Activated T-cell treated with anti-CD3 and anti-CD28 coated beads for 48 hours (primary cell): ENCODE results near the gene FAM43A.
A peak's percentile ranks its signal among the peaks of the same experiment; 100 is the strongest.

Experiments
- DNase-seq: peaks from one replicate; pipeline ENCODE4 v3.0.0-alpha.2; 2020; ENCODE audit warnings: low read depth

The FAM43A gene

DNA sequence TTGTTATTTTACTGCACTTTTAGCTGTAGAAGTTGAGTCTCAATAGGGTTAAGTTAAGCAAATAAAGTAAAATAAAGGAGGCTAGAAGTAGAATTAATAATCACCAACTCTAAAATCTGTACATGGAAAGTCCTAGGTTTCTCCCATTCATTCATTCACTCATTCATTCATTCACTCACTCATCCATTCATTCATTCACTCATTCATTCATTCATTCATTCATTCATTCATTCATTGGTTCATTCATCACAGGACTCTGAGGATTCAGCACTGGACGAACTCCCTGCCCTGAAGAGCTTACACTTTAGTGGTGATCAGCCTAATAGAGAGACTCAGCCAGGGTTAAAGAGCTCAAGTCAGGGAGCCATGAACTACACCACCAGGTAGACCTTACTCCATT is 9.2 kb upstream of the FAM43A start:
- DNase-seq, result no peak

DNA sequence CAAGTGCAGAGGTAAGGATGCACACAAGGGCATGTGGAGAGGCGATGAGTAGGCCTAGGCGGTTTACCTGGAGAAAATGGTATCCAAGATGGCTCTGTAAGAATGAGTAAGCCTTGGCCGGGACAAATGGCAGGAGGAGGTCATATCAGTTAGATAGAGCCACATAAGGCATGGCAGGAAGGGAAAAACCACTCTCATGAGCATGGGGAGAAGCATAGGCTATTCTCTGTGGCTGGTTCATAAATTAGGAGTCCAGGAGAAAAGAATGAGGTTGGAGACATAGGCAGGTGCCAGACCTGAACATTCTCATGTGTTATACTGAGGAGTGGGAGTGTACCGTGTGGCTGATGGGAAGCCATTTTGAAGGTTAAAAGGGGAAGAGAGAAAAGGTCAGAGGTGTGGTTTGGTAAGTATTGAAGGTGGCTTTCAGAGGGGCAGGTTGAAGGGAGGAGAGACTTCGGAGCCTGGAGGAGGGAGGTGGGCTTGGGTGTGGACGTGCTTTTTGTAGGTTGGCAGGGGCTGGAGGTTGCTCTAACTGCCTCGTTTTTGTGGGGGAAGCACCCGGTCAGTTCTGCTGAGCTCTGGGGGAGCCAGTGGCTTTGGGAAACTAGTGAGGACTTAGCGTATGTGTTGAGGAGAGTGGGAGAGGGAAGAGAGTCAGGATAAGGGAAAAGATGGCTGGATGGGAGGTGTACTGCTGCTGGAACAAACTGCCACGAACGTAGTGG is 4.6 kb upstream of the FAM43A start:
- DNase-seq, result no peak

- no peak for DNase-seq
These were observed 3.4 kb upstream of the FAM43A start for GRCh38 chr3:194682189-194682693.

GRCh38 chr3:194682694-194683310 is 2.9 kb upstream of the FAM43A start:
- peak; percentile 59 for DNase-seq

DNA sequence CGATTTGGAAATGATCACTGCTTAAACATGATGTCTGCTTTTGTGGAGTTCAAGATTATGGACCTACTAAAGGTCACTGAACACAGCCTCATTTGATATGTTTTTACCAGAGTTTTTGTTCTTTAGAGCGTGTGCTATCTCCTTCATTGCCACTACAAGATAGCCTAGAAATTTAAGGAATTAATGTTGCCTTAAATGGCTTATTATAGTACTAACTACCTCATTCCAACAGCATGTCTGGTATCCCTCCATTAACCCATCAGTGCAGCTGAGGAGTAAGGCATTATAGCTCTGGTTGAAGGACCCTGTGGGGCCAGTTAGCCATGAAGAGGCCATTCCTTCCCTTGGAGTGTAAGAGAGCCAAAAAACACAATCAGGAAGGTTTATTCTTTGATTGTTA is 2.3 kb upstream of the FAM43A start:
- DNase-seq, result no peak

GRCh38 chr3:194685065-194685717 is 492 bp upstream of the FAM43A start:
- DNase-seq, result no peak

DNA sequence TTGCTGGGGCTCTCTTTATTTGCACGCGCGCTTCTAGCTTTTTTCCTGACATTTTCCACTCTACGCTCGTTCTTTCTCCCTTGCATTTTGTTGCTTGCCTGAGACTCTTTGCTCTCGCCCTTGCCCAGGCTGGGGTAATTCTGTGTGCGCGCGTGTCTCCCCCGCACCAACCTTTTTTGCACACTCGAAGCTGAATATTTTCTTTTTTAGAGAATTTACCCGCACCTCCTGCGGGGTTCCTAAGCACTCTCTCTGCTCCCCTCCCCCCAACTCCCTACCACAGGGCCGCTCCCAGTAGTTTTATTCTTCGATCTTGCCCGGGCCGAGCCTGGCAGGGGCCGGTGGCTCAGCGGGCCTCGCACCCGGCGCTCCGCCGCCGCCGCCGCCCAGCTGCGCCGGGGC is 732 bp downstream of the FAM43A start:
- no peak for DNase-seq

DNA sequence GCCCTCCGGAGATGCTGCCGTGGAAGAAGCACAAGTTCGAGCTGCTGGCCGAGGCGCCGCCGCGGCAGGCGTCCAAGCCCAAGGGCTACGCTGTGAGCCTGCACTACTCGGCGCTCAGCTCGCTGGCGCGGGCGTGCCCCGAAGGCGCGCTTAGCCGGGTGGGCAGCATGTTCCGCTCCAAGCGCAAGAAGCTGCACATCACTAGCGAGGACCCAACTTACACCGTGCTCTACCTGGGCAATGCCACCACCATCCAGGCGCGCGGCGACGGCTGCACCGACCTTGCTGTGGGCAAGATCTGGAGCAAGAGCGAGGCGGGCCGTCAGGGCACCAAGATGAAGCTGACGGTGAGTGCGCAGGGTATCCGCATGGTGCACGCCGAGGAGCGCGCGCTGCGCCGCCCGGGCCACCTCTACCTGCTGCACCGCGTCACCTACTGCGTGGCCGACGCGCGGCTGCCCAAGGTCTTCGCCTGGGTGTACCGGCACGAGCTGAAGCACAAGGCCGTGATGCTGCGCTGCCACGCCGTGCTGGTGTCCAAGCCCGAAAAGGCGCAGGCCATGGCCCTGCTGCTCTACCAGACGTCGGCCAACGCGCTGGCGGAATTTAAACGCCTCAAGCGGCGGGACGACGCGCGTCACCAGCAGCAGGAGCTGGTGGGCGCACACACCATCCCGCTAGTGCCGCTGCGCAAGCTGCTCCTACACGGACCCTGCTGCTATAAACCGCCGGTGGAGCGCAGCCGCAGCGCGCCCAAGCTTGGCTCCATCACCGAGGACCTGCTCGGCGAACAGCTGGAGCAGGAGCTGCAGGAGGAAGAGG is 1.3 kb downstream of the FAM43A start:
- DNase-seq, result peak; percentile 38

DNA sequence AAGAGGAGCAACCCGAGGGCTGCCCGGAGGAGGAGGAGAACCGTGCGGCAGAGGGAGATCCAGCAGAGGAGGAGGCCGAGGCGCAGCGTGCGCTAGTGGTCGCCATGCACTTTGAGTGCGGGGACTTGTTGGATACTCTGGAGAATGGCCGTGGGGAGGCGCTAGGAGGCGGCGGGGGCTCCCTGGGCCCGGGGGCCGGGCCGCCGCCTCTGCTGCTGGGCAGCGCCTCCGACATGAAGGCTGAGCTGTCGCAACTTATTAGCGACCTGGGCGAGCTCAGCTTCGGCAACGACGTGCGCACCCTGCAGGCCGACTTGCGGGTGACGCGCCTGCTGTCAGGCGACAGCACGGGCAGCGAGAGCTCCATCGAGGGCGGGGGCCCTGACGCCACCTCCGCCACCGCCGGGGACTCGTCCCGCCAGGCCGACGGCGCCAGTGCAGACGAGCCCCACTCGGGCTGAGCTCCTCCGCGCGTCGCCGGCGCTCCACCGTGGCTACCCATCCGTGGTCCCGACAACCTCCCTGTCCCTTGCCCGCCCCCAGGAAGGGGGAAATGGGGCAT is 2.0 kb downstream of the FAM43A start:
- DNase-seq, result peak; percentile 81

GRCh38 chr3:194688200-194688740 is 2.6 kb downstream of the FAM43A start:
- DNase-seq, result no peak

GRCh38 chr3:194688946-194689345 is 3.3 kb downstream of the FAM43A start:
- DNase-seq, result no peak

DNA sequence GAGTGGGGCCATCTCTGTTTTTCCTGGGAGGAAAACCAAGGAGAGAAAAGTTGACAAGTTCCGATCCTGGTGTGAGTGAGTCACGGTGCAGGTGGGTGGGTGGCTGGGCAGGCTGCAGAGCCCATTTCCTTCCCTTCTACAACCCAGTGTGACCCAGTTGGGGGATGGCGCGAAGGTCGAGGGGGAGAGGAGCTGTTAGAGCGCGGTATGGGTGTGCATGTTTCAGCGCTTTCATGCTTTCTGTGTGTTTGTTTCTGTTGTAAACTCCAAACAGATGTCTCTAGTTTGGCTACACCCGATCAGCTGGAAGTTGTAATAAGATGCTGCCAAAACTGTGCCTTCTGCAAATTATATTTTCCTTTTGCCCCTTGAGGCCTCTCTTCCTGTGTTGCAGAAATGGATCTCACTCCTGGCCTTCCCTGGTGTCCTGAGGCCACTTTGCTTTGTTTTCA is 3.8 kb downstream of the FAM43A start:
- DNase-seq, result no peak

- DNase-seq, result no peak
These were observed 5.1 kb downstream of the FAM43A start for GRCh38 chr3:194690501-194691372.

DNA sequence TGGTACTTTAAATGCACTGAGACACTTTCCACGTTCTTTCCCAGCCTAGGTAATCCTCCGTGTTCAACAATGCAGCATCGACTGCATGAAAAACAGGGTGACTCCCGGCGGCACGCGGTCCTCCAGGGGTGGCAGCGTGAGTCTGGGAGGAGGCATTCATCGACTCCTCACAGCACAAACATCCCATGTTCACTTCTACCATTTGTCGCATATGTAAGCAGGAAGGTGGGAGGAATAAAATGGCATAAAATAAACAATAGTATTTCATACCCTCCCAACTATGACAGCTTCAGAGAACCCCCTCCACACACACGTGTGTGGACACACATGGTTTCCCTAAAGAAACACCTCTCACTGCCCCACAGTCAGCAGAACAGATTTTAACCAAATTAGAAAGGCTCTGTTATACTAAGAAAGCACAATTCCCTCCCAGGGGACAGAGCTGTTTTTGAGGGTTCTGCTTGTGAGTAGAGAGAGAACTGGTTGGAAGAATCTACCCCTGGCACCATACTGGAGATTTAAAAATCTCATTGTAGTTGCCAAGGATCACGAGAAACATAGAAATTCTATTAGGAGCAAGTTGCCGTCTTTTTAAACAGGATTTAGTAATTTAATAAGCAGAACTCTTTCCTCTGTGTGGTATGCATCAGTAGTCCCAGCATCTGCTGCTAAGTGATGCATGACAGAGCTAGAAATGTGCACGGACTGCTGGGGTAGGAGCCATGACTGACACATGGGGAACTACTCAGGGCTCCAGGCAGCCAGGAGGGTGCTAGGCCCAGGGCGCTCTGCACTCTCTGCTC is 6.0 kb downstream of the FAM43A start:
- no peak for DNase-seq

GRCh38 chr3:194696702-194697101 is 11.0 kb downstream of the FAM43A start:
- DNase-seq, result no peak

GRCh38 chr3:194702545-194702944 is 16.9 kb downstream of the FAM43A start:
- no peak for DNase-seq

- no peak for DNase-seq
These were observed 19.5 kb downstream of the FAM43A start for GRCh38 chr3:194705227-194705626.

GRCh38 chr3:194705761-194706160 is 20.1 kb downstream of the FAM43A start:
- DNase-seq, result no peak

DNA sequence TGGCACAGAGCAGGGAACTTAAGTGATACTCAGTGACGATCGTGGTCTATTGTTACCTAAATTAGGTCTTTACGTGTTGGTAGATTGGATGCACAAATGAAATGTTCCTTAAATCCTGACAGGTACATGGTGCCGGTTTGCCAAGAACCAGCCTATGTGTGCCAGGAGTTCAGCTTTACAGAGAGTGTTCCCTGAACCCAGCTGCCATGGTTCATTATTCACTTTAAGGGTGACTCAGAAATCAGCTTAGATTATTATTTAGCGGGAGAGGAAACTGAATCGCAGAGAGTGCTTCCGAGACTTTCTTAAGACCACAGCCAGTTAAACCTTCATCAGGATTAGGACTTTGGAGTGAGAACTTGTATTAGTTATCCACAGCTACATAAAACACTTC is 21.5 kb downstream of the FAM43A start:
- DNase-seq, result no peak

- no peak for DNase-seq
These were observed 25.6 kb downstream of the FAM43A start for GRCh38 chr3:194711286-194711685.
